ENCODE data around the gene ACSS1. TPM values are rescaled to one million over a fixed set of nuclear protein-coding genes. Genes with fewer than 3 reads are reported as not detected.

The ACSS1 gene
- polyA plus RNA-seq, 4 donors, result 27.9 to 106 (median 55.4) TPM

- DNase-seq, result no peak
- FAIRE-seq, result no peak
Observed at GRCh38 chr20:25082498-25082873, 24.5 kb upstream of the ACSS1 start.

GRCh38 chr20:25081730-25082497 lies 24.0 kb upstream of the ACSS1 start, which contains the start of gene VSX1:
Gene VSX1, minus strand, starts transcription at chr20:25082141. Its CDS starts 45 bp downstream, at chr20:25082096.
- Histone ChIP-seq H3K9me3 (ENCODE audit: control insufficient read depth in 2 of 2, insufficient read depth in 1 of 2, low read depth in 1 of 2, low read length in 1 of 2) (no peaks in the 10 kb centered on the region), H3K27ac (ENCODE audit: low read depth in 1 of 3, low read length in 2 of 3) (no peak within 1 kb of the TSS), H3K4me3 (ENCODE audit: low read depth in 1 of 3, low read length in 3 of 3) (no peak within 1 kb of the TSS), H3K4me1 (ENCODE audit: control insufficient read depth in 3 of 3, insufficient read depth in 2 of 3, low read depth in 1 of 3, low read length in 2 of 3) (no peaks in the 10 kb centered on the region), H3K27me3 (ENCODE audit: control insufficient read depth in 3 of 3, insufficient read depth in 3 of 3, low read length in 3 of 3) (peaks cover 23 to 83% (median 44%) of the 10 kb centered on the region in 3 donors), H3K36me3 (ENCODE audit: control insufficient read depth in 3 of 3, insufficient read depth in 2 of 3, low read depth in 1 of 3, low read length in 3 of 3) (no peaks in the 10 kb centered on the region)
- FAIRE-seq (no peak), DNase-seq (no peak)
- WGBS, 3 donors, result 8 to 15% (median 14%) methylated on average over 53 to 67 of the region's 67 CpGs

More at GRCh38 chr20:25082498-25082873, 24.5 kb upstream of the ACSS1 start:
- H3K27me3 ChIP-seq (ENCODE audit: control insufficient read depth in 3 of 3, insufficient read depth in 3 of 3, low read length in 3 of 3), result peaks cover 23 to 77% (median 41%) of the 10 kb centered on the region in 3 donors
- no peak overlapping the region for H3K4me3 ChIP-seq (ENCODE audit: low read depth in 1 of 3, low read length in 3 of 3)
- no peaks in the 10 kb centered on the region for H3K9me3 ChIP-seq (ENCODE audit: control insufficient read depth in 2 of 2, insufficient read depth in 1 of 2, low read depth in 1 of 2, low read length in 1 of 2)
- no peak overlapping the region for H3K27ac ChIP-seq (ENCODE audit: low read depth in 1 of 3, low read length in 2 of 3)
- WGBS, 3 donors, result 22 to 33% (median 30%) methylated on average over 9 of the region's 9 CpGs
- H3K36me3 ChIP-seq (ENCODE audit: control insufficient read depth in 3 of 3, insufficient read depth in 2 of 3, low read depth in 1 of 3, low read length in 3 of 3), result no peaks in the 10 kb centered on the region
- H3K4me1 ChIP-seq (ENCODE audit: control insufficient read depth in 3 of 3, insufficient read depth in 2 of 3, low read depth in 1 of 3, low read length in 2 of 3), result no peaks in the 10 kb centered on the region

- H3K9me3 ChIP-seq (ENCODE audit: control insufficient read depth in 2 of 2, insufficient read depth in 1 of 2, low read depth in 1 of 2, low read length in 1 of 2), result no peaks in the 10 kb centered on the region
- 5 to 11% (median 8%) methylated on average over 52 to 54 of the region's 54 CpGs for WGBS, 3 donors
- peaks cover 23 to 85% (median 42%) of the 10 kb centered on the region in 3 donors for H3K27me3 ChIP-seq (ENCODE audit: control insufficient read depth in 3 of 3, insufficient read depth in 3 of 3, low read length in 3 of 3)
- no peak overlapping the region for H3K27ac ChIP-seq (ENCODE audit: low read depth in 1 of 3, low read length in 2 of 3)
- peak in 1 of 2 donors; percentile 65 for DNase-seq
- no peak overlapping the region for H3K4me3 ChIP-seq (ENCODE audit: low read depth in 1 of 3, low read length in 3 of 3)
- no peaks in the 10 kb centered on the region for H3K36me3 ChIP-seq (ENCODE audit: control insufficient read depth in 3 of 3, insufficient read depth in 2 of 3, low read depth in 1 of 3, low read length in 3 of 3)
- no peaks in the 10 kb centered on the region for H3K4me1 ChIP-seq (ENCODE audit: control insufficient read depth in 3 of 3, insufficient read depth in 2 of 3, low read depth in 1 of 3, low read length in 2 of 3)
- FAIRE-seq, result no peak
Observed at GRCh38 chr20:25081065-25081729, 23.3 kb upstream of the ACSS1 start.

- H3K27me3 ChIP-seq (ENCODE audit: control insufficient read depth in 3 of 3, insufficient read depth in 3 of 3, low read length in 3 of 3), result peaks cover 18 to 65% (median 29%) of the 10 kb centered on the region in 3 donors
- DNase-seq, result peak; percentile 30 to 80
- no peaks in the 10 kb centered on the region for H3K36me3 ChIP-seq (ENCODE audit: control insufficient read depth in 3 of 3, insufficient read depth in 2 of 3, low read depth in 1 of 3, low read length in 3 of 3)
- FAIRE-seq, result no peak
- WGBS, 3 donors, result 5 to 56% (median 27%) methylated on average over 4 of the region's 4 CpGs
- no peak overlapping the region for H3K4me3 ChIP-seq (ENCODE audit: low read depth in 1 of 3, low read length in 3 of 3)
- no peaks in the 10 kb centered on the region for H3K4me1 ChIP-seq (ENCODE audit: control insufficient read depth in 3 of 3, insufficient read depth in 2 of 3, low read depth in 1 of 3, low read length in 2 of 3)
- no peaks in the 10 kb centered on the region for H3K9me3 ChIP-seq (ENCODE audit: control insufficient read depth in 2 of 2, insufficient read depth in 1 of 2, low read depth in 1 of 2, low read length in 1 of 2)
- H3K27ac ChIP-seq (ENCODE audit: low read depth in 1 of 3, low read length in 2 of 3), result no peak overlapping the region
Observed at GRCh38 chr20:25079171-25079570, 21.2 kb upstream of the ACSS1 start.

GRCh38 chr20:25078662-25079061 lies 20.7 kb upstream of the ACSS1 start:
- no peaks in the 10 kb centered on the region for H3K36me3 ChIP-seq (ENCODE audit: control insufficient read depth in 3 of 3, insufficient read depth in 2 of 3, low read depth in 1 of 3, low read length in 3 of 3)
- no peak overlapping the region for H3K27ac ChIP-seq (ENCODE audit: low read depth in 1 of 3, low read length in 2 of 3)
- H3K27me3 ChIP-seq (ENCODE audit: control insufficient read depth in 3 of 3, insufficient read depth in 3 of 3, low read length in 3 of 3), result peaks cover 18 to 60% (median 24%) of the 10 kb centered on the region in 3 donors
- no peak for DNase-seq
- 72 to 84% (median 79%) methylated on average over 8 of the region's 8 CpGs for WGBS, 3 donors
- no peak overlapping the region for H3K4me3 ChIP-seq (ENCODE audit: low read depth in 1 of 3, low read length in 3 of 3)
- FAIRE-seq, result no peak
- no peaks in the 10 kb centered on the region for H3K9me3 ChIP-seq (ENCODE audit: control insufficient read depth in 2 of 2, insufficient read depth in 1 of 2, low read depth in 1 of 2, low read length in 1 of 2)
- H3K4me1 ChIP-seq (ENCODE audit: control insufficient read depth in 3 of 3, insufficient read depth in 2 of 3, low read depth in 1 of 3, low read length in 2 of 3), result no peaks in the 10 kb centered on the region

GRCh38 chr20:25077610-25078169 lies 19.8 kb upstream of the ACSS1 start:
- no peaks in the 10 kb centered on the region for H3K36me3 ChIP-seq (ENCODE audit: control insufficient read depth in 3 of 3, insufficient read depth in 2 of 3, low read depth in 1 of 3, low read length in 3 of 3)
- no peak overlapping the region for H3K27ac ChIP-seq (ENCODE audit: low read depth in 1 of 3, low read length in 2 of 3)
- H3K9me3 ChIP-seq (ENCODE audit: control insufficient read depth in 2 of 2, insufficient read depth in 1 of 2, low read depth in 1 of 2, low read length in 1 of 2), result no peaks in the 10 kb centered on the region
- H3K4me1 ChIP-seq (ENCODE audit: control insufficient read depth in 3 of 3, insufficient read depth in 2 of 3, low read depth in 1 of 3, low read length in 2 of 3), result no peaks in the 10 kb centered on the region
- H3K4me3 ChIP-seq (ENCODE audit: low read depth in 1 of 3, low read length in 3 of 3), result no peak overlapping the region
- 5 to 8% (median 7%) methylated on average over 38 of the region's 38 CpGs for WGBS, 3 donors
- DNase-seq (peak in 1 of 2 donors; percentile 36), FAIRE-seq (no peak)
- H3K27me3 ChIP-seq (ENCODE audit: control insufficient read depth in 3 of 3, insufficient read depth in 3 of 3, low read length in 3 of 3), result peaks cover 14 to 57% (median 22%) of the 10 kb centered on the region in 3 donors

GRCh38 chr20:25076731-25077609 lies 19.0 kb upstream of the ACSS1 start:
- FAIRE-seq, result no peak
- no peak overlapping the region for H3K27ac ChIP-seq (ENCODE audit: low read depth in 1 of 3, low read length in 2 of 3)
- H3K4me3 ChIP-seq (ENCODE audit: low read depth in 1 of 3, low read length in 3 of 3), result no peak overlapping the region
- H3K9me3 ChIP-seq (ENCODE audit: control insufficient read depth in 2 of 2, insufficient read depth in 1 of 2, low read depth in 1 of 2, low read length in 1 of 2), result no peaks in the 10 kb centered on the region
- H3K27me3 ChIP-seq (ENCODE audit: control insufficient read depth in 3 of 3, insufficient read depth in 3 of 3, low read length in 3 of 3), result peaks cover 11 to 50% (median 20%) of the 10 kb centered on the region in 3 donors
- no peaks in the 10 kb centered on the region for H3K4me1 ChIP-seq (ENCODE audit: control insufficient read depth in 3 of 3, insufficient read depth in 2 of 3, low read depth in 1 of 3, low read length in 2 of 3)
- DNase-seq, result peak in 1 of 2 donors; percentile 50
- 21 to 36% (median 31%) methylated on average over 14 of the region's 14 CpGs for WGBS, 3 donors
- no peaks in the 10 kb centered on the region for H3K36me3 ChIP-seq (ENCODE audit: control insufficient read depth in 3 of 3, insufficient read depth in 2 of 3, low read depth in 1 of 3, low read length in 3 of 3)

- no peaks in the 10 kb centered on the region for H3K36me3 ChIP-seq (ENCODE audit: control insufficient read depth in 3 of 3, insufficient read depth in 2 of 3, low read depth in 1 of 3, low read length in 3 of 3)
- DNase-seq (no peak), FAIRE-seq (no peak)
- WGBS, 3 donors, result 58 to 83% (median 62%) methylated on average over 2 of the region's 2 CpGs
- H3K4me3 ChIP-seq (ENCODE audit: low read depth in 1 of 3, low read length in 3 of 3), result no peak overlapping the region
- no peak overlapping the region for H3K27ac ChIP-seq (ENCODE audit: low read depth in 1 of 3, low read length in 2 of 3)
- H3K27me3 ChIP-seq (ENCODE audit: control insufficient read depth in 3 of 3, insufficient read depth in 3 of 3, low read length in 3 of 3), result peaks cover 4 to 51% (median 15%) of the 10 kb centered on the region in 3 donors
- H3K9me3 ChIP-seq (ENCODE audit: control insufficient read depth in 2 of 2, insufficient read depth in 1 of 2, low read depth in 1 of 2, low read length in 1 of 2), result no peaks in the 10 kb centered on the region
- H3K4me1 ChIP-seq (ENCODE audit: control insufficient read depth in 3 of 3, insufficient read depth in 2 of 3, low read depth in 1 of 3, low read length in 2 of 3), result no peaks in the 10 kb centered on the region
Observed at GRCh38 chr20:25076201-25076600, 18.3 kb upstream of the ACSS1 start.

Data from small intestine (tissue), 7 donors.